Measurements from ENCODE around the gene KRT12. TPM values are rescaled to one million over a fixed set of nuclear protein-coding genes. Genes with fewer than 3 reads are reported as not detected.
A peak's percentile ranks its signal among the peaks of the same experiment; 100 is the strongest.

Gene KRT12
- total and polyA plus RNA-seq, 9 of the 15 experiments (the other 6 are each of a cell fraction or from before 2014, with no cell fraction given) = 0.18 to 7.0 (median 2.2) TPM

DNA sequence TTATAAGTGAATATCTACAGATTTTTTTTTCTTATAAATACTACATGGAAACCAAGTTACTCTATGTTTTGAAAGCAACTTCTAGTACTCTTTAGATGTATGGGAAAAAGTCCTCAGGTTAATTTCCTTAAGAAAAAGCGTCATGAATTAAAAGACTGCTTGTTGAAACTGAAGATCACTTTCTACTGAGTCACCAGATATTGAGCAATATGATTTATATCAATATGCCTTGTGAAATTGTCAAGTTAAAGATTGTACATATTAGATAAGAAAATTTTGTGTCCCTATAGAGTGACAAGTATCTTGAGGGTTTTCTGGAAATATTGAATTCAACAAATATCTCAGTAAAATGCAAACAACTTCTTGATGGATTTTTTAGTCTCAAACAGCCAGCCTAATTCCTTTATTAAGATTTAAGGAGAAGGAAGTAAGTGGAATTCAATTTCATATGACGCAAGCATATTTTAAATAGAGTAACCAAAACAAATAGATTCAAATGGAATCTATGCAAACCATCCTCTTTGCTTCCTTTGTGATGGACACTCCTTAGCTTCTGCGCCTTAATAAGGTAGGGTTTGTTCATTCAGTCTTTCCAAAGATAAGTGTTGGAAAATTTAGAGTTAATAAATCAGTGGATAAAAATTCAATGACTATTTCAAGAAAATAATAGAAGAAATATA, 16.6 kb downstream of the KRT12 start:
- intact Hi-C loops (cut with micrococcal nuclease) = no loop called here
- Histone ChIP-seq H4K20me1 (replicated peaks; ENCODE audit: control insufficient read depth, insufficient read depth, low read length) (no peaks in the 10 kb centered on the region), H2AFZ (ENCODE audit: low read depth, low read length) (peak overlapping the region; percentile 32; the same call in 1 of the 2 replicates), H3K4me3 (no peak overlapping the region), H3K27me3 (ENCODE audit: control insufficient read depth in 2 of 2, insufficient read depth in 2 of 2, low read length in 2 of 2) (no peaks in the 10 kb centered on the region), H3K9me1 (ENCODE audit: control insufficient read depth, insufficient read depth, low read length) (no peaks in the 10 kb centered on the region), H3K9me3 (replicated peaks; ENCODE audit: control insufficient read depth, insufficient read depth, low read depth, low read length) (no peaks in the 10 kb centered on the region), H3K9ac (ENCODE audit: insufficient read depth in 1 of 2, low read depth in 2 of 2, low read length in 2 of 2) (no peak overlapping the region), H3K36me3 (ENCODE audit: control insufficient read depth, insufficient read depth, low read length) (no peaks in the 10 kb centered on the region), H3K4me2 (ENCODE audit: insufficient read depth, low read length) (no peak overlapping the region), H3K79me2 (ENCODE audit: control insufficient read depth, insufficient read depth, low read length) (no peaks in the 10 kb centered on the region), H3K27ac (ENCODE audit: extremely low read depth, low read depth, low read length) (no peak overlapping the region), H3K4me1 (replicated peaks in 1 of 2; ENCODE audit: control insufficient read depth in 2 of 2, insufficient read depth in 2 of 2, low read length in 2 of 2) (peaks cover 0 to 21% of the 10 kb centered on the region in 2 experiments; a peak in 3 of 5 replicates)
- no peak for DNase-seq (ENCODE audit: extremely low read depth in 1 of 4, low spot score in 3 of 4)
- BruUV-seq (replicated peaks) = no TSS peak
- no peak for ATAC-seq
- FAIRE-seq = no peak
- ChIA-PET POLR2A (interaction anchor here (1.2 kb wide), 1 partner anchor 12 kb away, joined by 5 read pairs; no protein-coding TSS in a partner anchor), CTCF (ENCODE audit: low intra/inter-chr PET ratio) (no interaction called here)
- WGBS (ENCODE audit: insufficient coverage, low coverage, missing lambda C conversion rate) = 65% methylated on average over 3 of the region's 3 CpGs
- in situ Hi-C loops (cut with MboI) = no loop called here
- TF ChIP-seq CEBPG (CRISPR knock-in tag; IDR thresholded peaks at IDR 0.05) (no peak), CEBPG (tag; conservative IDR thresholded peaks at IDR 0.05 in 1 of 2, IDR thresholded peaks at IDR 0.05 in 1 of 2) (peak; percentile 73 to 89), HEY1 (CRISPR knock-in tag; IDR thresholded peaks at IDR 0.05; ENCODE audit: borderline replicate concordance) (no peak), BCOR (IDR thresholded peaks at IDR 0.05) (no peak), MYNN (IDR thresholded peaks at IDR 0.05) (no peak), MYNN (CRISPR knock-in tag; IDR thresholded peaks at IDR 0.05) (no peak), RBM39 (optimal IDR thresholded peaks at IDR 0.05; ENCODE audit: low read depth, low read length) (no peak), PHF8 (IDR thresholded peaks at IDR 0.05; ENCODE audit: borderline replicate concordance, low read length) (no peak), CBFA2T3 (IDR thresholded peaks at IDR 0.05) (no peak), FOSL1 (tag; conservative IDR thresholded peaks at IDR 0.05) (peak; percentile 68; the same call in 1 of the 2 replicates), MEIS2 (IDR thresholded peaks at IDR 0.05; ENCODE audit: partially characterized antibody) (peak; percentile 52), NONO (IDR thresholded peaks at IDR 0.05; ENCODE audit: low read depth in 2 of 2, low read length in 1 of 2) (no peak), PCBP2 (IDR thresholded peaks at IDR 0.05; ENCODE audit: low read depth, low read length, poor library complexity, severe bottlenecking) (no peak), CBFB (CRISPR knock-in tag; IDR thresholded peaks at IDR 0.05) (no peak)
- TF ChIP-seq, protein P1, sequence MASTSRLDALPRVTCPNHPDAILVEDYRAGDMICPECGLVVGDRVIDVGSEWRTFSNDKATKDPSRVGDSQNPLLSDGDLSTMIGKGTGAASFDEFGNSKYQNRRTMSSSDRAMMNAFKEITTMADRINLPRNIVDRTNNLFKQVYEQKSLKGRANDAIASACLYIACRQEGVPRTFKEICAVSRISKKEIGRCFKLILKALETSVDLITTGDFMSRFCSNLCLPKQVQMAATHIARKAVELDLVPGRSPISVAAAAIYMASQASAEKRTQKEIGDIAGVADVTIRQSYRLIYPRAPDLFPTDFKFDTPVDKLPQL (IDR thresholded peaks at IDR 0.05; ENCODE audit: extremely low read depth, insufficient read length) = no peak
- TF ChIP-seq, protein P2, sequence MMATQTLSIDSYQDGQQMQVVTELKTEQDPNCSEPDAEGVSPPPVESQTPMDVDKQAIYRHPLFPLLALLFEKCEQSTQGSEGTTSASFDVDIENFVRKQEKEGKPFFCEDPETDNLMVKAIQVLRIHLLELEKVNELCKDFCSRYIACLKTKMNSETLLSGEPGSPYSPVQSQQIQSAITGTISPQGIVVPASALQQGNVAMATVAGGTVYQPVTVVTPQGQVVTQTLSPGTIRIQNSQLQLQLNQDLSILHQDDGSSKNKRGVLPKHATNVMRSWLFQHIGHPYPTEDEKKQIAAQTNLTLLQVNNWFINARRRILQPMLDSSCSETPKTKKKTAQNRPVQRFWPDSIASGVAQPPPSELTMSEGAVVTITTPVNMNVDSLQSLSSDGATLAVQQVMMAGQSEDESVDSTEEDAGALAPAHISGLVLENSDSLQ (IDR thresholded peaks at IDR 0.05) = 0 out of 2 replicates have a peak, but pooled peaks have one; percentile 28
- TF ChIP-seq, protein P3, sequence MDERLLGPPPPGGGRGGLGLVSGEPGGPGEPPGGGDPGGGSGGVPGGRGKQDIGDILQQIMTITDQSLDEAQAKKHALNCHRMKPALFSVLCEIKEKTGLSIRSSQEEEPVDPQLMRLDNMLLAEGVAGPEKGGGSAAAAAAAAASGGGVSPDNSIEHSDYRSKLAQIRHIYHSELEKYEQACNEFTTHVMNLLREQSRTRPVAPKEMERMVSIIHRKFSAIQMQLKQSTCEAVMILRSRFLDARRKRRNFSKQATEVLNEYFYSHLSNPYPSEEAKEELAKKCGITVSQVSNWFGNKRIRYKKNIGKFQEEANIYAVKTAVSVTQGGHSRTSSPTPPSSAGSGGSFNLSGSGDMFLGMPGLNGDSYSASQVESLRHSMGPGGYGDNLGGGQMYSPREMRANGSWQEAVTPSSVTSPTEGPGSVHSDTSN (CRISPR knock-in tag; IDR thresholded peaks at IDR 0.05; ENCODE audit: low read depth) = no peak
- TF ChIP-seq, protein P3 (tag; conservative IDR thresholded peaks at IDR 0.05; ENCODE audit: low read depth) = peak; percentile 45; the same call in 1 of the 2 replicates
